Measurements from ENCODE around the gene GRPEL1. TPM values are rescaled to one million over a fixed set of nuclear protein-coding genes. Genes with fewer than 3 reads are reported as not detected.

The GRPEL1 gene
- total and polyA plus RNA-seq, 2 of the 4 experiments (the other 2 are of a cell fraction), result 33.0 to 33.9 TPM

DNA sequence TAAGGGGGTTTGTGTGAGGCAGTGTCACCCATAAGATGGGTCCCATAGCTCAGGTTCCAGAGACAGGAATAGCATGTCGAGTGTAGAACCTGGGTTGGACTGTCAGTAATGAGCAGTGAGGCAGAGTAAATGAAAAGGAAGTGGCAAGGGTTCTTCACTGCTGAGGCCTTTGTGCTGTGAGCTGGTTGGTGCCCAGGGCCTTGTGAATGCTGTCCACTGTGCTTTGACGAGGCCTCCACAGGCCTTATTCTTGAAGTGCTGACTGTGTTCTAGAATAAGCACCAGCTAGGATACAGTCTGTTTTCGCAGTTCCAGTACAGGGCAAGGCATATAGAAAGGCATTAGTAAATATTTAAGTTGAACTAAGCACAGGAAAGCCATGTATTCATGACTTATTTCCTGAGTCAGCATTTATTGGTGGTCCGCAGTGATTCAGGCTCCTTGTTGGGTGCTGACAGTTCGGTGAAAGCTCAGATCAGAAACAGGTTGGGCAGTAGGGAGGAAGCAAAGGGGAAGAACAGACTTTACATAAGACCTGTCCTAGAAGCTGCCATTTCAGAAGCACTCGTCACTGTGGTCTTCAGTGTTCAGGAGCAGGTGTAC is 50.3 kb downstream of the GRPEL1 start:
- POLR2A ChIA-PET (ENCODE audit: unreplicated experiment), result no interaction called here
- no peak for DNase-seq

More for the DNA sequence above, 50.3 kb downstream of the GRPEL1 start:
- intact Hi-C loops (cut with micrococcal nuclease) (no loop called here), in situ Hi-C loops (cut with MboI; ENCODE audit: low sequenced_read_pairs) (no loop called here), dilution Hi-C loops (cut with HindIII; ENCODE audit: low sequenced_read_pairs, unreplicated experiment) (no loop called here)
- WGBS, 2 experiments (ENCODE audit: extremely low coverage in 2 of 2, insufficient read length in 1 of 2), result 97% methylated on average over 5 of the region's 6 CpGs; no CpG with 5 or more reads in 1 of the 2 experiments
- peak; percentile 99 for TF ChIP-seq MAFK (IDR thresholded peaks at IDR 0.05; ENCODE audit: low read depth, low read length)
- TF ChIP-seq, protein P1, sequence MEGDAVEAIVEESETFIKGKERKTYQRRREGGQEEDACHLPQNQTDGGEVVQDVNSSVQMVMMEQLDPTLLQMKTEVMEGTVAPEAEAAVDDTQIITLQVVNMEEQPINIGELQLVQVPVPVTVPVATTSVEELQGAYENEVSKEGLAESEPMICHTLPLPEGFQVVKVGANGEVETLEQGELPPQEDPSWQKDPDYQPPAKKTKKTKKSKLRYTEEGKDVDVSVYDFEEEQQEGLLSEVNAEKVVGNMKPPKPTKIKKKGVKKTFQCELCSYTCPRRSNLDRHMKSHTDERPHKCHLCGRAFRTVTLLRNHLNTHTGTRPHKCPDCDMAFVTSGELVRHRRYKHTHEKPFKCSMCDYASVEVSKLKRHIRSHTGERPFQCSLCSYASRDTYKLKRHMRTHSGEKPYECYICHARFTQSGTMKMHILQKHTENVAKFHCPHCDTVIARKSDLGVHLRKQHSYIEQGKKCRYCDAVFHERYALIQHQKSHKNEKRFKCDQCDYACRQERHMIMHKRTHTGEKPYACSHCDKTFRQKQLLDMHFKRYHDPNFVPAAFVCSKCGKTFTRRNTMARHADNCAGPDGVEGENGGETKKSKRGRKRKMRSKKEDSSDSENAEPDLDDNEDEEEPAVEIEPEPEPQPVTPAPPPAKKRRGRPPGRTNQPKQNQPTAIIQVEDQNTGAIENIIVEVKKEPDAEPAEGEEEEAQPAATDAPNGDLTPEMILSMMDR (conservative IDR thresholded peaks at IDR 0.05; ENCODE audit: low read depth, low read length), result no peak
- TF ChIP-seq, protein P2, sequence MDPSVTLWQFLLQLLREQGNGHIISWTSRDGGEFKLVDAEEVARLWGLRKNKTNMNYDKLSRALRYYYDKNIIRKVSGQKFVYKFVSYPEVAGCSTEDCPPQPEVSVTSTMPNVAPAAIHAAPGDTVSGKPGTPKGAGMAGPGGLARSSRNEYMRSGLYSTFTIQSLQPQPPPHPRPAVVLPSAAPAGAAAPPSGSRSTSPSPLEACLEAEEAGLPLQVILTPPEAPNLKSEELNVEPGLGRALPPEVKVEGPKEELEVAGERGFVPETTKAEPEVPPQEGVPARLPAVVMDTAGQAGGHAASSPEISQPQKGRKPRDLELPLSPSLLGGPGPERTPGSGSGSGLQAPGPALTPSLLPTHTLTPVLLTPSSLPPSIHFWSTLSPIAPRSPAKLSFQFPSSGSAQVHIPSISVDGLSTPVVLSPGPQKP (IDR thresholded peaks at IDR 0.05; ENCODE audit: borderline replicate concordance, low read depth, low read length), result no peak
- H3K27ac ChIP-seq (ENCODE audit: insufficient read depth, low read length), result no peak overlapping the region
- no peak overlapping the region for H3K18ac ChIP-seq (ENCODE audit: low read depth, low read length)
- no peak overlapping the region for H2AK9ac ChIP-seq (replicated peaks; ENCODE audit: low read depth, low read length, poor library complexity)
- CTCF ChIA-PET, result interaction anchor here (0.8 kb wide), 1 partner anchor 10 kb away, joined by 3 read pairs; no protein-coding TSS in a partner anchor
- no peak overlapping the region for H4K8ac ChIP-seq (ENCODE audit: low read depth in 2 of 2, low read length in 2 of 2)
- H3K27me3 ChIP-seq (ENCODE audit: control insufficient read depth, insufficient read depth, low read length), result no peaks in the 10 kb centered on the region
- no peaks in the 10 kb centered on the region for H3K9me3 ChIP-seq (ENCODE audit: control insufficient read depth, insufficient read depth, low read length)
- no peak overlapping the region for H3K4me2 ChIP-seq (ENCODE audit: low read depth, low read length)
- ATAC-seq (ENCODE audit: low read depth), result no peak
- H4K20me1 ChIP-seq (ENCODE audit: insufficient read depth, low read length), result no peaks in the 10 kb centered on the region
- H2BK15ac ChIP-seq (ENCODE audit: low read depth, low read length), result no peak overlapping the region
- H4K5ac ChIP-seq (ENCODE audit: low read depth, low read length), result no peak overlapping the region
- H3K56ac ChIP-seq (ENCODE audit: extremely low read depth, insufficient read depth, low read length), result no peak overlapping the region
- H3K9me1 ChIP-seq (ENCODE audit: insufficient read depth, low read length), result peaks cover 23% of the 10 kb centered on the region
- H2BK5ac ChIP-seq (ENCODE audit: low read depth, low read length, poor library complexity, severe bottlenecking), result no peak overlapping the region
- H2AFZ ChIP-seq (replicated peaks; ENCODE audit: low read length, poor library complexity), result no peak overlapping the region
- no peak overlapping the region for H3K14ac ChIP-seq (replicated peaks; ENCODE audit: low read depth, low read length)
- no peak overlapping the region for H4K91ac ChIP-seq (ENCODE audit: insufficient read depth, low read depth, low read length)
- H2AK5ac ChIP-seq (ENCODE audit: low read depth, low read length), result no peak overlapping the region
- H3K9ac ChIP-seq (ENCODE audit: low read depth, low read length), result no peak overlapping the region
- H3K36me3 ChIP-seq (ENCODE audit: control insufficient read depth, insufficient read depth, low read length), result peaks cover 46% of the 10 kb centered on the region
- no peak overlapping the region for H2BK120ac ChIP-seq (ENCODE audit: low read depth, low read length)
- no peak overlapping the region for H3K4me3 ChIP-seq (ENCODE audit: insufficient read depth, low read depth, low read length)
- peaks cover 19 to 44% of the 10 kb centered on the region in 2 experiments for H3K79me1 ChIP-seq (ENCODE audit: low read depth in 1 of 2, low read length in 2 of 2)
- H3K4me1 ChIP-seq (ENCODE audit: control insufficient read depth, insufficient read depth, low read length), result peaks cover 8% of the 10 kb centered on the region
- H3K23ac ChIP-seq (ENCODE audit: low read depth, low read length), result no peak overlapping the region
- no peak overlapping the region for H3K4ac ChIP-seq (ENCODE audit: low read depth, low read length)
- no peak overlapping the region; the same call in 1 of the 2 replicates for H2BK20ac ChIP-seq (ENCODE audit: low read depth, low read length)
- no TSS peak for BruUV-seq (replicated peaks)

Data from IMR-90 (cell line).